Ecto neural progenitor cell (in vitro differentiated cells): ENCODE measurements around the gene SPTBN1.

Experiments
- DNase-seq: peaks from one replicate; pipeline ENCODE4 v3.0.0-alpha.2; 2018; ENCODE audit warnings: low spot score

Gene SPTBN1

DNA sequence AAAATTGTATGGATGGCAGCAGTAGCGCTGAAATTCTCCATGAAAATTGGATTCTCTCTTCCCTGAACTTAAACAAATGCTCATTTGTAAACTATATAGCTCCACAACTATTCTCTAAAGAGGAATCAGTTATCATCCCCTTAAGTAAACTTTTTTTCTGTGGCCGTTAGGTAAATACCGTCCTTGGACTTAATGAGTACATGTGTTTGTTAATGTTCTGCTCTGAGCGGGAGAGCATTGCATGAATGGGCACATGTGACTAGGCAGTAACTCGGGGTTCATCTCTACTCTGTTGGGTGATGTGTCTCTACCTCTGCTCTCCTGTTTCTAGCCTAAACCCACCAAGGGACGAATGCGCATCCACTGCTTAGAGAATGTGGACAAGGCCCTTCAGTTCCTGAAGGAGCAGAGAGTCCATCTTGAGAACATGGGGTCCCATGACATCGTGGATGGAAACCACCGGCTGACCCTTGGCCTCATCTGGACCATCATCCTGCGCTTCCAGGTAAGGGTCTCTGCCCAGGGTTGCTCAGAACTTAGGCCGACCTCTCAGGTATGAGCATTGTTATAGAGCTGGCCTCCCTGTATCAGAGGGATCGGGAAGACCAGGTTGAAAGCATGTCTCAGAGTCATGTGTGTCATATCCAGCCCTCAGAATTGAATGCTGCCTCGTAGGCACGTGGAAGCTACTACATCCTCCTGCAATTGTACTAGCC, 155.9 kb downstream of the SPTBN1 start:
- no peak for DNase-seq

DNA sequence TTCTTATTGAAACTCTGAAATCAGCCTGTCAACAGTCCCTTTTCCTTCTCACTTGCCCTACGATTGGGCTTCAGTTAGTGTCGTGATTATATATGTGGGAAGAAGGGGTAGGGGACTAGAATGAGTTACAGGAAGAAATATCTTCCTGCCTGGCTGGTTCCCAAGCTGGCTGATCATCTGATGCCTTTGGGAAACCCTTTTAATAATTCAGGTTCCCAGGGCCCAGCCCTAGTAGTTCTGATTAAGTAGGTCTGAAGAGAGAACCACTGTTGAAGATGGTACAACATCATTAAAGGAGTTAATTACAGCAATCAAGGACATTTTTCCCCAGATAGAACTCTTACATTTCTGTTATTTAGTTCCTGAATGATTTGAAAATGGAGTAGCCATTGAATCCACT, 157.3 kb downstream of the SPTBN1 start:
- no peak for DNase-seq

DNA sequence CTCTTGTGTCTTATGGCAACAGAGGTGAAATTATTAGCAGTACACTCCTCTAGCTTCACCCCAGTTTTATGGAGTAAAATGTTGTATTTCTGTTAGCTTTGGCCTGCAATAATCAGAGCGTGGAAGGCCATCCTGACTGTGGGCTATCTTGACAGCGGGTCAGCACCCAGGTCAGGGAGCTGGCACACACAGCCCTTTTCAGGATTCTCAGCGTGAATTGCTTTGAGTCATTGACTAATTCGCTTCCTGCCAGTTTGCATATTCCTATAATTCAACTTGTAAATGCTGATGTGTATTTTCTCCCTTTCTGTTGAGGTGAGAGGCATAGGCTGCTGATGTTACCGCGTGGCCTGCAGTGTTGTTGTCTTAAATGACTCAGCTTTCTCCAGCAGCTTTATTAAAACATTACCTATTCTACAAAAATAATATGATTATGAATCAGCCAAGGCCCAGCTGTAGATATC, 157.7 kb downstream of the SPTBN1 start:
- no peak for DNase-seq

DNA sequence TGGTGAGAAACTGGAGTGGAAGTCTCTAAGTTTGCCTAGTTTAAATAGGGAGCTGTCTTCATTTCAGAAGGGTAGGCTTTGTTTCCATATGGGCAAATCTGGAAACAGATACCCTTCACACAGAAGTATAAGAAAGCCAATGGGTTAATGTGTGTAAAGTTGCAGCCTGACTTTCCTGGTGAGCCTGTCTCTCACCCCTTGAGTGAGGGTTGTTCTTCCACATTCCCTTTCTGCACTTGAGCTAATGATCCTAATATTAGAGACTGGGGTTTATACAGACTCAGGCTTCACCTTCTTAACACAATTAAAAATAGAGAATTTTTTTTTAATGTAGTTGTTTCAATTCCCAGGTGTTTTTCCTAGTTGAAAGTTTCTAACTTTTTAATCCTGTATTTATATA, 158.7 kb downstream of the SPTBN1 start:
- DNase-seq: no peak

DNA sequence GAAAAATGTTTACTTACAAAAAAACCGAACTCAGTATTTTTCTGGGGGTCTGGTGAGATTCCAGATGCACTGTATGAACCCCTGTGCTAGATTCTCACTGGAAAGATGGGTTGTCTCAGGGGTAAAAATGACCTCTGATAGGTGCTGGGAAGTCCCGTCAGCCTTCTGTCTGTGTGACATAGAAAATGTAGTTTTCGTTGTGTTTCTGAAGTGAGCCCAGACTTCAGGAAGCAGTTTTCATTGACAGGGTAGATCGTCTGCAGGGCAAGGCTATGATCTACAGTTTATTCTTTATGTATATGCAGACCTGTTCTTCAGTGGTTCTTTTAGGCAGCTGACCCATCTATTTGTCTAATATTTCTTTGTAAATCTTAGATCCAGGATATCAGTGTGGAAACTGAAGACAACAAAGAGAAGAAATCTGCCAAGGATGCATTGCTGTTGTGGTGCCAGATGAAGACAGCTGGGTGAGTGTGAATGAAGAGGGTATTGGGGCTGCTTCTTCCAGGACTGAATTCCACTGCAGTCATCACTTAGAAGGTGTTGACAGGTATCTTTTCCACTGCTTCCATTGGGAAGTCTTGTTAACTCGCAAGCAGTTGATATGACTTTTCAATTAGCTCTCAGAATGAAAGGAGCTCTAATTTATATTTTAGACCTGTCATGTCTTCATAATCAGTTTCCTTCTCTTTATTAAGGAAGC, 159.9 kb downstream of the SPTBN1 start:
- DNase-seq: no peak

DNA sequence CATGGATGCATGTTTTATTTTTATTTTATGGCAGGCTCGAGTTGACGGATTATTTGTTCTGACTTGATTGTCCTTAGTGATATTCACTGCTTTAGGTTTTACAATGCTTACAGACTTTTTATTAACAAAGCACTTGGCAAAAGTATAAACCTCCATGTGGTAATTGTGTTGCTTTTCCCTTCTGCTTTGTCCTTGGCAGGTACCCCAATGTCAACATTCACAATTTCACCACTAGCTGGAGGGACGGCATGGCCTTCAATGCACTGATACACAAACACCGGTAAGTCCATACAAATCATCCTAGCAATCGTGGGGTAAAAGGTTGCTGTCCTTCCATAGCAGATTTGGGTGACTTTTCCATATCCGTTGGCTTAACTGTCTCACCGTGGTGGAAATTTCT, 161.3 kb downstream of the SPTBN1 start:
- no peak for DNase-seq

DNA sequence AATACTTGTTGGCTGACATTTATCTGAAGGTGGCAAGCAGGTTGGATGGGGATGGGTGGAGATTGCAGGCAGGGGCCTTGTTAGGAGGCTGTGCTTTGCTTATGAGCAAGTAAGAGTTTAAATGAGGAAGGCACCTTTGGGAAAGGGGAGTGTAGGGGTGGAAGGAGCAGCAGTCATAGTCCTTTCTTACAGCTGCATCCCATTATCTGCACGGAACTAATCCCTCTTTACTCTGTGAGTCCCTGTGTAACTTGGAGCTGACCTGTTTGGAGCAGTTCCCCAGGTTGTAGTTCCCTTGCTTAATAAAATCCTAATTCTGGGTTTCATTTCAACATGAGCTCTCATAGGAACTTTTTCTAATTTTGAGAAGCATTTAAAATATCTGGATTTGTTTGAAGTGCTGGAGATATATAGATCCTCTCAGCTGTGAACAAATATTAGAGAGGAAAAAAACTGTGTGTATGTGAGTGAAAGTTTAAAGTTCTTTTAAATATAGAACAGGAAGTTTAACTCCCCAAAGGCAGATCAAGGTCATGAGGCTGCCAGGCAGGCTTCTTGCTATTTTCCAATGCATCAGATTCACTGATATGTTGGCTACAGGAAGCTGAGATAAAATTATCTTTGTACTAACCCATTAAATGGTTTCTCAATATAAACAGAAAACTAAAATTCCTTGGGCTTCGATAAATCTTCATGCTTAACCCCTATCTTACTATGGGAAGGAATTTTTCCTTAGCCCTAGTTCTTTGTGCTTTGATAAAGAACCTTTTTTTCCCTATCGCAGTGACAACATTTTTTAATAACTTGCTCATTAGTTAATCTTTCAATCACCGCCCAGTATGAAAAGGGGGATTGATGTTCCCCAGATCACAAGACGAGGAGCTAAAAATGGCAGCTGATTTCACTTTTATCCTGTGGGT, 162.8 kb downstream of the SPTBN1 start:
- DNase-seq: no peak

DNA sequence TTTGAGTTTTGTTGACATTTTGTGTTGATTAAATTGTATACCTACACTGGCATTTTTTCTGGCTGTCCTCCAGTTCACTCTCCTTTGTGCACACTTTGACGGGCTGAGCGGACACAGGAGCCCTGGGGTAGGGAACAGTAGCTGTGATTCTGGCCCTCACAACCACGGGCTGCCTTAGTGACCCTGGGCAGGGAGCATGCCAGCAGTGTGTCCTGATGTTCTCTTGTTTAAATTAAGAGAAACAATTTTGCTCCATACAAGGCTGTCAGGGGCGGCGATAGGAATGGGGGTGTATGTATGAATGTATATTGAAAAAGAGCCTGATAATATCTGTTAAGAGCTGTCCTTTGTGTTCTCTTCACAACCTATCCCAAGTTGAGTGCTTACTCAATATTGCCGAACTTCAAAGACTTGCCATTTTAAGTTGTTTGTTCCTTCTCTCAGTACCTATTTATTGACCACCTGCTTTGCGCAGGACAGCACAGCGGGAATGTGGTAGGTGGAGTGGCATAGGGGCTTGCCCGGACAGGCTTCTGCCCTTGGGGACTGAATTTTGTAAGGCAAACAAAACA, 163.6 kb downstream of the SPTBN1 start:
- no peak for DNase-seq

DNA sequence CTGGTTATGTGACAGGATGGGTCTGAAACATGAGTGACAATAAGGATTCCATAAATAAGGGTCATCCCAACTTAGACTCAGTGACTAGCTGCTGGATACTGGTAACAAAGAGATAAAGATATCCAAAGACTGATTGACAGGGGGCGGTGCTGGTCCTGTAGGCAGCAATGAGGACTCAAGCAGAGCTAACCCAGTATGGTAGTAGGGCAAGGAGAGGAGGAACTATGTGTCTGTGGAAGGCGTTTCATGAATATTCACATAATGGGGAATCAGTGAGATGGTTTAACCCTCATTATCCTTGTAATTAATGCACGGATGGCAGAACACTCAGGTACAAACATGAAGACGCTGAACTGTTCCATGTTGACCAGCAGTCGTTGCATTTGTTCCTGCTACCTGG, 164.8 kb downstream of the SPTBN1 start:
- DNase-seq: no peak

DNA sequence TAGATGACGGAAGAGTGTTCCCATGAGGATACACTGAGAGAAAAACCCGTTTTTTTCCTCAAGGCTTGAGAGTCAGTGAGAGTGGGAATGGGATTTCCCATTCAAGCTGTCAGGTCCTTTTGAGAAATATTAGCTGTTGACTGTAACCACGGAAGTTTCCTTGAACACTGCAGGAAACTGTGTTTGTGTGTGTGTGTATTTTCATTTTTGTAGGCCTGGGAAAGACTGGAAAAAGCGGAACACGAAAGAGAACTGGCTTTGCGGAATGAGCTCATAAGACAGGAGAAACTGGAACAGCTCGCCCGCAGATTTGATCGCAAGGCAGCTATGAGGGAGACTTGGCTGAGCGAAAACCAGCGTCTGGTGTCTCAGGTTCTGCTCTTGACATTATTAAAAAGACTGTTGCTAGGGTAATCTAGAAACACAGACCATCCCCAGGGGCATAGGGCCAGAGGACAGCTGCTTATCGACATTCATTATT, 168.5 kb downstream of the SPTBN1 start:
- DNase-seq: no peak

DNA sequence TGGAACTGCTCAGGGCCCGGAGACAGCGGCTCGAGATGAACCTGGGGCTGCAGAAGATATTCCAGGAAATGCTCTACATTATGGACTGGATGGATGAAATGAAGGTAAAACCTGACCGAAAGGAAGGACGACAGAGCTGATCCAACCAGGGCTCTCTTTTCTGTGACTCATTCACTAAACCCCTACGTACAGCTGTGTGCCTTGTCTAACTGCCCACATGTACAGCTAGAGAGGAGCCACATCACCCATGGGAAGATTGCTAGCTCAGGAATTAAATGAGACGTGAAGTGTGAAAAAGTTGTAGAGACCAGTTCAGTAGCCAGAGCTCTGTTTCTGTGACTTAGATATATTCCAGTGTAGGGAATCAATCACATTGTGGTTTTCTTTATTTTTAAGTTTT, 170.0 kb downstream of the SPTBN1 start:
- DNase-seq: no peak

DNA sequence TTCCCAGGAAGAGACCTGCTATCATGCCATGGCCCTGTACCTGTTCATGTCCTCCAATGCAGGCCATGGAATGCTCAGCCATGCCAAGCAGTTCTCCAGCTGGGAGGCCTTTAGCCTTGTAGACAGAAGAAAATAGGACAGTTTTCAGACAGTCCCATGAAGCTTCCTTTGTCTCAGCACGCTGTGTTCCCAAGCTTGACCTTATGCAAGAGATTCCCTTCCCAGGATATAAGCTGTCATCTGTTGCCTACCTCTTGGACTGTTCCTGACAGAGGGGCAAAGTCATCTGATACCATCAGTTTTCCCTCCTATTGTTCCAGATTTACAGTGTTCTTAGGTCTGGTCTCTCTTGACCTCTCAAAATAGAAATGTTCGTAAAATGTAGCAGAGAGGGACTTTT, 170.8 kb downstream of the SPTBN1 start:
- DNase-seq: no peak

DNA sequence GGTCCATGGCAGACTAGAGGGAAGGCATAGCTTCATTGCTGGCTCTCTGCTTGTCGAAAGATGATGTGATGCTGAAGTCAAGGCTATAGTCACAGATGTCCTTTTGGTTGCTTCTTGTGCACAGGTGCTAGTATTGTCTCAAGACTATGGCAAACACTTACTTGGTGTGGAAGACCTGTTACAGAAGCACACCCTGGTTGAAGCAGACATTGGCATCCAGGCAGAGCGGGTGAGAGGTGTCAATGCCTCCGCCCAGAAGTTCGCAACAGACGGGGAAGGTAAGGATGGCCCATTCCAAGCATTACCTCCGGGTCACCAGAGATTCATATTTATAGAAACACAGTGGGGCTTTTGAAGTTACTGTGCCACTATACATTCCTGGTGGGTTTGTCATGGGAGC, 171.8 kb downstream of the SPTBN1 start:
- no peak for DNase-seq

DNA sequence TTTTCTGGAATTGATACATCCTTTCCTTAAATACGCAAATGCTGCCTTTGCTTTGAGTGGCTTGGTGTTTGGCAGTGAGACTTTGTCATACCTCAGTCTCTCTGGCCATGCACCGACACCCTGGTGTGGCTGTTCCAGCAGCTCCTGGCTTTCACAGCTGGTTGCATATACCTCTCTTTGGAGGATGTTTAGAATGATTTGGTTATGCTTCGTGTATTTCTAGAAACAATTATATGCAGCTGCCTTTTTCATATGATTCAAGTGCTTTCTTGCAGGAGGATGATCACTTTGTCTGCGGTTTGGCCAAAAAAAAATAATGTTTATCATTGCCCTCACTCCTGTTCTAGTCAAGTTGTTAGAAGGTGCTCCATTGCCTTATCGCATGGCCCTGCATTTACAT, 172.3 kb downstream of the SPTBN1 start:
- no peak for DNase-seq

DNA sequence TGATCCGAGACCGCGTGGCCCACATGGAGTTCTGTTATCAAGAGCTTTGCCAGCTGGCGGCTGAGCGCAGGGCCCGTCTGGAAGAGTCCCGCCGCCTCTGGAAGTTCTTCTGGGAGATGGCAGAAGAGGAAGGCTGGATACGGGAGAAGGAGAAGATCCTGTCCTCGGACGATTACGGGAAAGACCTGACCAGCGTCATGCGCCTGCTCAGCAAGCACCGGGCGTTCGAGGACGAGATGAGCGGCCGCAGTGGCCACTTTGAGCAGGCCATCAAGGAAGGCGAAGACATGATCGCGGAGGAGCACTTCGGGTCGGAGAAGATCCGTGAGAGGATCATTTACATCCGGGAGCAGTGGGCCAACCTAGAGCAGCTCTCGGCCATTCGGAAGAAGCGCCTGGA, 172.8 kb downstream of the SPTBN1 start:
- DNase-seq: no peak

DNA sequence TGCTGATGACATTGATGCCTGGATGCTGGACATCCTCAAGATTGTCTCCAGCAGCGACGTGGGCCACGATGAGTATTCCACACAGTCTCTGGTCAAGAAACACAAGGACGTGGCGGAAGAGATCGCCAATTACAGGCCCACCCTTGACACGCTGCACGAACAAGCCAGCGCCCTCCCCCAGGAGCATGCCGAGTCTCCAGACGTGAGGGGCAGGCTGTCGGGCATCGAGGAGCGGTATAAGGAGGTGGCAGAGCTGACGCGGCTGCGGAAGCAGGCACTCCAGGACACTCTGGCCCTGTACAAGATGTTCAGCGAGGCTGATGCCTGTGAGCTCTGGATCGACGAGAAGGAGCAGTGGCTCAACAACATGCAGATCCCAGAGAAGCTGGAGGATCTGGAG, 173.3 kb downstream of the SPTBN1 start:
- DNase-seq: no peak

DNA sequence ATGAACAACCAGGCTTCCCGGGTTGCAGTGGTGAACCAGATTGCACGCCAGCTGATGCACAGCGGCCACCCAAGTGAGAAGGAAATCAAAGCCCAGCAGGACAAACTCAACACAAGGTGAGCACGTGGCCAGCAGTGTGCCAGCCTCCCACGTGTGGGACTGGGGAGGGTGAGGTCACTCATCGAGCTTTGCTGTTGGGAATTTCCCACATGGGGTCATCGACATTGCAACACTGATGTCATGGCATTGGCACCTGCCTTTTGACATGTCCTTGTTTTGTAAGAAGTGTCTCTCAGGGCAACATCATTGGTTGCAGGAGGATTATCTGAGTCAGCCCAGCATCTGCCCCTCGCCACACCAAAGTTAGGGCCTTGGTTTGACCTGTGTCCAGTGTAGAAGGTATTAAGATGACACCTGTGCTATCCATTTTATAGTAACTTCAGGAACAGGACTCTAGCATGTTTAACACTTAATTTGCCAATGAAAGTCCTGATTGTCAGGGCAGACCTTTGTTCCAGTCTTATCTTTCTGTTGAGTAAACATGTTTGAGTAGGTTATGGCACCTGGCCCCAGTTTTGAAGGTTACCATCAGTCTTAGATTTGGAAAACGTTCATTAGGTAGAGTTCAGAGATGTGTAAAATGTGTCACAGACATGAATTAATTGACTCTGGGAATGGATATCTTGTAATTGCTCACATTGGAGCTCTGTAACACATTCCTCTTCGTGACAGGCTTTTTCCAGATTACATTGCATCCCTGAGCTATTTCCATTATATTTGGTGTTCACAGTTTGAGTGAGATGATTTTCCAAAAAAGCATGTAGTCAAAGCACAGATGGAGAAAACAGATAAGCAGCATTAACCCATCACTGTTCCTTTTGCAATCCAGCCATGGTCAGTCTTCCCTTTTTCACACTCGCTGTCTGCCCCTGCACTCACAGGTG, 174.1 kb downstream of the SPTBN1 start:
- DNase-seq: no peak

DNA sequence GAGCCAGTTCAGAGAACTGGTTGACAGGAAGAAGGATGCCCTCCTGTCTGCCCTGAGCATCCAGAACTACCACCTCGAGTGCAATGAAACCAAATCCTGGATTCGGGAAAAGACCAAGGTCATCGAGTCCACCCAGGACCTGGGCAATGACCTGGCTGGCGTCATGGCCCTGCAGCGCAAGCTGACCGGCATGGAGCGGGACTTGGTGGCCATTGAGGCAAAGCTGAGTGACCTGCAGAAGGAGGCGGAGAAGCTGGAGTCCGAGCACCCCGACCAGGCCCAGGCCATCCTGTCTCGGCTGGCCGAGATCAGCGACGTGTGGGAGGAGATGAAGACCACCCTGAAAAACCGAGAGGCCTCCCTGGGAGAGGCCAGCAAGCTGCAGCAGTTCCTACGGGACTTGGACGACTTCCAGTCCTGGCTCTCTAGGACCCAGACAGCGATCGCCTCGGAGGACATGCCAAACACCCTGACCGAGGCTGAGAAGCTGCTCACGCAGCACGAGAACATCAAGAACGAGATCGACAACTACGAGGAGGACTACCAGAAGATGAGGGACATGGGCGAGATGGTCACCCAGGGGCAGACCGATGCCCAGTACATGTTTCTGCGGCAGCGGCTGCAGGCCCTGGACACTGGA, 174.9 kb downstream of the SPTBN1 start:
- no peak for DNase-seq

DNA sequence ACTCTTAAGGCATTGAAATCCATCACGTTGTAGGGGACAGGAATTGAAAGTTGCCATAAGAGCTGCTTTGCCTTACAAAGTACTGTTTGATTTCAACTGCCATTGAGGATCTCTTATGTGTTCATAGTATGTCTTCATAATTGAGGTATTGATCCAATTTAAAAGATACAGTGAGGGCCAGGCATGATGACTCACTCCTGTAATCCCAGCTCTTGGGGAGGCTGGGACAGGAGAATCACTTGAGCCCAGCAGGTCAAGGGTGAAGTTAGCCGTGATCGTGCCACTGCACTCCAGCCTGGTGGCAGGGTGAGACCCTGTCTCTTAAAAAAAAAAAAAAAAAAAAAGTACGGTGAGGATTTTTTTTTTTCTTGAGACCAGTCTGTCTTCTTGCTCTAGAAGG, 175.6 kb downstream of the SPTBN1 start:
- DNase-seq: no peak
